Heart left ventricle (tissue), 16 donors: ENCODE measurements around the gene RBP2. TPM values are rescaled to one million over a fixed set of nuclear protein-coding genes. Genes with fewer than 3 reads are reported as not detected.

Source experiments
- ATAC-seq, 4 donors: fragments of 200-7000 bp; cut with Tn5 transposase; one replicate each; pipeline ENCODE4 v1.9.1; 2020 to 2022; ENCODE audit warnings: moderate library complexity in 4 of 4, mild to moderate bottlenecking in 3 of 4, moderate number of reproducible peaks in 1 of 4
- DNase-seq, 5 donors: peaks; one replicate each; pipeline ENCODE4 v3.0.0-alpha.2; 2020
- H3K27ac ChIP-seq, 12 donors: fragments of 200-600 bp; sonication (generic) in 4 of 12; one replicate each; pipeline versions ENCODE4 v1.5.0 to v1.8.0; 2016 to 2022; ENCODE audit warnings: mild to moderate bottlenecking in 2 of 12
- H3K27me3 ChIP-seq, 9 donors: fragments of 200-600 bp; sonication (generic) in 2 of 9; one replicate each; pipeline versions ENCODE4 v1.5.1 to v1.8.0; 2016 to 2022; ENCODE audit warnings: mild to moderate bottlenecking in 3 of 9
- H3K36me3 ChIP-seq, 9 donors: fragments of 200-600 bp; sonication (generic) in 2 of 9; one replicate each; pipeline versions ENCODE4 v1.5.0 to v1.8.0; 2018 to 2022; ENCODE audit warnings: mild to moderate bottlenecking in 2 of 9
- H3K4me1 ChIP-seq, 12 donors: fragments of 200-600 bp; sonication (generic) in 4 of 12; one replicate each; pipeline versions ENCODE4 v1.5.0 to v1.8.0; 2016 to 2022; ENCODE audit warnings: mild to moderate bottlenecking in 3 of 12
- H3K4me3 ChIP-seq, 12 donors: fragments of 200-600 bp; sonication (generic) in 4 of 12; one replicate each; pipeline versions ENCODE4 v1.5.0 to v1.8.0; 2017 to 2022; ENCODE audit warnings: mild to moderate bottlenecking in 9 of 12, moderate library complexity in 4 of 12
- H3K9me3 ChIP-seq, 12 donors: fragments of 200-600 bp; sonication (generic) in 4 of 12; one replicate each; pipeline versions ENCODE4 v1.5.0 to v1.8.0; 2016 to 2022; ENCODE audit warnings: mild to moderate bottlenecking in 1 of 12
- POLR2A ChIP-seq, 2 donors: fragments of 450-650 bp; IDR thresholded peaks; one replicate each; pipeline ENCODE4 v1.6.1; 2017; ENCODE audit warnings: antibody characterized with exemption in 2 of 2, mild to moderate bottlenecking in 2 of 2, moderate library complexity in 2 of 2
- WGBS, 4 donors: extraction: QIAGEN DNeasy Blood & Tissue Kit in 2 of 4; methylation state at CpG; one replicate each; pipeline versions ENCODE4 v1.1.5 to v1.1.7; 2013 to 2018; 5-methylcytosine and 5-hydroxymethylcytosine counted together
- intact Hi-C, 10 donors: fragments of 100-400 bp; cut with DNase I; formaldehyde crosslinking; loops; one replicate each; pipeline versions ENCODE4 v1.11.1 to v1.14.2; 2022
- polyA plus RNA-seq, 2 donors: library from polyadenylated mRNA; stranded (reverse); fragments of 200-250 nt; gene quantifications; one replicate each; pipeline ENCODE4 v1.2.3, GENCODE V29; 2013
- total RNA-seq, 9 donors: library from RNA; depleted of rRNA in 2 of 9; stranded (reverse); fragments of >200 nt in 2 of 9; fragmentation: NEBNext Ultra II Directional in 3 of 9; extraction: Animal tissue kit (Norgen Biotek cat#: 25700) in 3 of 9; gene quantifications; one replicate each; pipeline versions ENCODE4 v1.1.0 to v1.2.4, GENCODE V29; 2016 to 2023
- TF ChIP-seq, protein P1 (sequence below), 12 donors: fragments of 200-600 bp; sonication (generic) in 4 of 12; IDR thresholded peaks; one replicate each; pipeline versions ENCODE4 v1.5.0 to v1.8.0; 2018 to 2022; ENCODE audit warnings: antibody characterized with exemption in 12 of 12, mild to moderate bottlenecking in 5 of 12
- donor health status: ischemic (EF 13 %, LVEDD 7.1; RV severe dilation, severe dysfunction).
- donor health status: healthy with polysubstance abuse.
- donor health status: DM: no; HTN: yes; CAD: no.
- donor health status: DM: no; HTN: no; CAD: no.
- donor health status: ischemic (EF 25% LVEDD 6.9; RV normal size, moderate dysfunction).
- donor health status: ischemic (EF 25% LVEDD 5.7; RV mildly dilated, moderate dysfunction).
- donor health status: healthy.
- donor health status: DM: yes; HTN: yes; CAD: no.
- donor health status: ischemic (EF 35%, LVEDD 5.7; RV mildly dilated, moderate dysfunction).
- donor health status: nonischemic (EF 11% LVEDD 7.7; RV severe dilation, severe dysfunction).
- donor health status: DM: yes; HTN: yes; CAD: no.
- donor health status: PGD.
- donor health status: ischemic (EF 29% LVEDD 5.4; RV normal size, mild dysfunction).
- donor health status: nonischemic (EF 23%, LVEDD 6.1; RV moderate dilation, normal function).

Gene RBP2
- total and polyA plus RNA-seq, 11 donors: 0.25 TPM; not detected in 10

DNA sequence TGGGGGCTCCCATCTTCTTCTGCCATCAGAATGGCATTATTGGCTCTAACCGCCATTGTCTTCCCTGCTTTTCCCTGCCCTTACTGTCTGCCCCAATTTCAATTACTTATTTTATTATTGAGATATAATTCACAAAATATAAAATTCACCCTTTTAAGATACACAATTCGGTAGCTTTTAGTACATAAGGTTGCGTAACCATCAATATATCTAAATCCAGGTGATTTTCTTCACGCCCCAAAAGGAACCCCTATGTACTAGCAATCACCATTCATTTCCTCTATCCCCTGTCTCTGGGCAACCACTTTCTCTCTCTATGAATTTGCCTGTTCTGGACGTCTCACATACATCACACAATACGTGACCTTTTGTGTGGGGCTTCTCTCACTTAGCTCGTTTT, 18.0 kb downstream of the RBP2 start:
- TF ChIP-seq POLR2A (IDR thresholded peaks at IDR 0.05): no peak
- TF ChIP-seq, protein P1, sequence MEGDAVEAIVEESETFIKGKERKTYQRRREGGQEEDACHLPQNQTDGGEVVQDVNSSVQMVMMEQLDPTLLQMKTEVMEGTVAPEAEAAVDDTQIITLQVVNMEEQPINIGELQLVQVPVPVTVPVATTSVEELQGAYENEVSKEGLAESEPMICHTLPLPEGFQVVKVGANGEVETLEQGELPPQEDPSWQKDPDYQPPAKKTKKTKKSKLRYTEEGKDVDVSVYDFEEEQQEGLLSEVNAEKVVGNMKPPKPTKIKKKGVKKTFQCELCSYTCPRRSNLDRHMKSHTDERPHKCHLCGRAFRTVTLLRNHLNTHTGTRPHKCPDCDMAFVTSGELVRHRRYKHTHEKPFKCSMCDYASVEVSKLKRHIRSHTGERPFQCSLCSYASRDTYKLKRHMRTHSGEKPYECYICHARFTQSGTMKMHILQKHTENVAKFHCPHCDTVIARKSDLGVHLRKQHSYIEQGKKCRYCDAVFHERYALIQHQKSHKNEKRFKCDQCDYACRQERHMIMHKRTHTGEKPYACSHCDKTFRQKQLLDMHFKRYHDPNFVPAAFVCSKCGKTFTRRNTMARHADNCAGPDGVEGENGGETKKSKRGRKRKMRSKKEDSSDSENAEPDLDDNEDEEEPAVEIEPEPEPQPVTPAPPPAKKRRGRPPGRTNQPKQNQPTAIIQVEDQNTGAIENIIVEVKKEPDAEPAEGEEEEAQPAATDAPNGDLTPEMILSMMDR (IDR thresholded peaks at IDR 0.05): no peak
- H3K4me1 ChIP-seq: peaks cover 0 to 7% (median 0%) of the 10 kb centered on the region in 12 donors

GRCh38 chr3:139457066-139457465, 19.2 kb downstream of the RBP2 start:
- no peaks in the 10 kb centered on the region for H3K36me3 ChIP-seq
- H3K27ac ChIP-seq: no peak overlapping the region
- H3K4me1 ChIP-seq: peaks cover 0 to 7% (median 0%) of the 10 kb centered on the region in 12 donors
- H3K4me3 ChIP-seq: no peak overlapping the region
- WGBS, 4 donors: 75 to 81% (median 76%) methylated on average over 3 of the region's 3 CpGs
- intact Hi-C loops: no loop called here
- no peak for TF ChIP-seq POLR2A (IDR thresholded peaks at IDR 0.05)
- TF ChIP-seq, protein P1 (IDR thresholded peaks at IDR 0.05): no peak
- H3K27me3 ChIP-seq: no peaks in the 10 kb centered on the region
- DNase-seq (no peak), ATAC-seq (no peak)
- no peaks in the 10 kb centered on the region for H3K9me3 ChIP-seq

More for the DNA sequence above, 18.0 kb downstream of the RBP2 start:
- H3K4me3 ChIP-seq: no peak overlapping the region
- ATAC-seq (no peak), DNase-seq (no peak)
- H3K36me3 ChIP-seq: no peaks in the 10 kb centered on the region
- no peaks in the 10 kb centered on the region for H3K27me3 ChIP-seq
- intact Hi-C loops: no loop called here
- H3K27ac ChIP-seq: no peak overlapping the region
- WGBS, 4 donors: 82 to 91% (median 87%) methylated on average over 7 of the region's 7 CpGs
- no peaks in the 10 kb centered on the region for H3K9me3 ChIP-seq

GRCh38 chr3:139456386-139456785, 19.9 kb downstream of the RBP2 start:
- Histone ChIP-seq H3K4me1 (peaks cover 0 to 7% (median 0%) of the 10 kb centered on the region in 12 donors), H3K9me3 (no peaks in the 10 kb centered on the region), H3K27ac (no peak overlapping the region), H3K27me3 (no peaks in the 10 kb centered on the region), H3K36me3 (no peaks in the 10 kb centered on the region), H3K4me3 (no peak overlapping the region)
- TF ChIP-seq, protein P1 (IDR thresholded peaks at IDR 0.05): no peak
- no peak for TF ChIP-seq POLR2A (IDR thresholded peaks at IDR 0.05)
- WGBS, 4 donors: 69 to 78% (median 74%) methylated on average over 4 of the region's 4 CpGs
- no peak for ATAC-seq
- no peak for DNase-seq
- intact Hi-C loops: no loop called here

GRCh38 chr3:139455855-139456254, 20.5 kb downstream of the RBP2 start:
- intact Hi-C loops: no loop called here
- WGBS, 4 donors: 67 to 80% (median 68%) methylated on average over 3 of the region's 3 CpGs
- no peaks in the 10 kb centered on the region for H3K9me3 ChIP-seq
- no peaks in the 10 kb centered on the region for H3K27me3 ChIP-seq
- ATAC-seq: peak in 1 of 4 donors; percentile 36
- DNase-seq: no peak
- no peak overlapping the region for H3K27ac ChIP-seq
- H3K4me3 ChIP-seq: no peak overlapping the region
- H3K4me1 ChIP-seq: peaks cover 0 to 7% (median 0%) of the 10 kb centered on the region in 12 donors
- H3K36me3 ChIP-seq: no peaks in the 10 kb centered on the region
- no peak for TF ChIP-seq POLR2A (IDR thresholded peaks at IDR 0.05)
- TF ChIP-seq, protein P1 (IDR thresholded peaks at IDR 0.05): peak in 3 of 12 donors; percentile 3 to 27 (median 4)
